GM13976 (cell line): ENCODE measurements around the gene GRIA1.

Experiments
- DNase-seq: peaks from one replicate; pipeline ENCODE4 v3.0.0; 2012; ENCODE audit warnings: low spot score
- in situ Hi-C: fragments of 300-500 bp; cut with MboI; formaldehyde crosslinking; loops from one replicate; pipeline ENCODE4 v1.12.0; 2022; ENCODE audit warnings: low sequenced_read_pairs, mixed read lengths, inconsistent platforms; ENCODE audit not compliant: unreplicated experiment
- TF ChIP-seq, protein P1 (sequence below): IDR thresholded peaks from 2 replicates; pipeline ENCODE4 v1.5.1; 2012; ENCODE audit warnings: borderline replicate concordance, mild to moderate bottlenecking; ENCODE audit not compliant: insufficient read depth; ENCODE audit errors: extremely low read depth, missing control alignments, control extremely low read depth

The GRIA1 gene

DNA sequence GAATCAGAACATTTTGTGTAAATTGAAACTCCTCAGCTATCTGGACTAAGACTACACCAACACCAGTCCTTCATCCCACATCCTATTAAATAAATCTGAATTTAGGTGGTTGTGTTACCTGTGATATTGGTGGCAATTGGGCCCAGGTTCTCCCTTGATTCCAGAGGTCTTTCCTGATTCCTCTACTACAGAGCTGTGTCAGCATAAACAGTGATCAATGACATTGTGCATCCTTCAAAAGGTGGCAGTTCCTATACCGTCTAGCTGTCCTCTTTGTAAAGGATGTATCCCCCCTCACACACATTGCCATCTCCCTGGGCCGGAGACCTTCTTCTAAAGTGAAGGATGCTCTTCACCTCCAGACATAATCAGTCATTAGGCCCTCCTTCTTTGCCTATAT lies 309.0 kb downstream of the GRIA1 start:
- in situ Hi-C loops, result no loop called here
- no peak for DNase-seq
- TF ChIP-seq, protein P1, sequence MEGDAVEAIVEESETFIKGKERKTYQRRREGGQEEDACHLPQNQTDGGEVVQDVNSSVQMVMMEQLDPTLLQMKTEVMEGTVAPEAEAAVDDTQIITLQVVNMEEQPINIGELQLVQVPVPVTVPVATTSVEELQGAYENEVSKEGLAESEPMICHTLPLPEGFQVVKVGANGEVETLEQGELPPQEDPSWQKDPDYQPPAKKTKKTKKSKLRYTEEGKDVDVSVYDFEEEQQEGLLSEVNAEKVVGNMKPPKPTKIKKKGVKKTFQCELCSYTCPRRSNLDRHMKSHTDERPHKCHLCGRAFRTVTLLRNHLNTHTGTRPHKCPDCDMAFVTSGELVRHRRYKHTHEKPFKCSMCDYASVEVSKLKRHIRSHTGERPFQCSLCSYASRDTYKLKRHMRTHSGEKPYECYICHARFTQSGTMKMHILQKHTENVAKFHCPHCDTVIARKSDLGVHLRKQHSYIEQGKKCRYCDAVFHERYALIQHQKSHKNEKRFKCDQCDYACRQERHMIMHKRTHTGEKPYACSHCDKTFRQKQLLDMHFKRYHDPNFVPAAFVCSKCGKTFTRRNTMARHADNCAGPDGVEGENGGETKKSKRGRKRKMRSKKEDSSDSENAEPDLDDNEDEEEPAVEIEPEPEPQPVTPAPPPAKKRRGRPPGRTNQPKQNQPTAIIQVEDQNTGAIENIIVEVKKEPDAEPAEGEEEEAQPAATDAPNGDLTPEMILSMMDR, result no peak

DNA sequence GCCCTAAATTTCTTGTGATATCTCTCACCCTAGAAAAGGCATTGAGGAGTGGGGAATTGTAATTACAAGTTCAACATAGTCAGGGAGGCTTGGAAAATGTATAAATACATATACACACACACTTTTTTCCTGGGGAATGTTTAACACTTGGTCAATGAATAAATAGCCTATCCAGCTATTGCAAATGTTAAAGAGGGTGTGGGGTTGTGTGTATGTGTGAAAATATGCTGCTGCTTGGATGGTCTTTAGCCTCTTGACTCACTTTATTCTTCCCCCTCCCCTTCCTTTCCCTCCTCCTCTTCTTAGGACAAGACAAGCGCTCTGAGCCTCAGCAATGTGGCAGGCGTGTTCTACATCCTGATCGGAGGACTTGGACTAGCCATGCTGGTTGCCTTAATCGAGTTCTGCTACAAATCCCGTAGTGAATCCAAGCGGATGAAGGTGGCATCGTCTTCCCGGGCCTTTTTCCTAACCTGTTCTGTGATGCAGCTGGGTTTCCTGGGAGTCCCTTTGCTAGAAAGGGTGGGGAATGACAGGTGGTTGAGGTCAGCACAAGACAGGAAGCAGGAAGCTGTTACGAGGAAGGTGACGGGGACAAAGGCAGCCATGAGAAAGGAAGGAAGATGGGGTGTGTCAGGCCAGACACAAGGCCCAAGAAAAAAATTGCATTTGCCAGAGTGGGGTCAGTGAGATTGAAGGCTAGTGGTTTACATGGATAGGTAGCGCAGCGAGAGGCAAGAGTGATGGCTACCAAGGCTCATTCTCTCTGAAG lies 311.8 kb downstream of the GRIA1 start:
- in situ Hi-C loops, result no loop called here
- TF ChIP-seq, protein P1, result no peak
- DNase-seq, result no peak

DNA sequence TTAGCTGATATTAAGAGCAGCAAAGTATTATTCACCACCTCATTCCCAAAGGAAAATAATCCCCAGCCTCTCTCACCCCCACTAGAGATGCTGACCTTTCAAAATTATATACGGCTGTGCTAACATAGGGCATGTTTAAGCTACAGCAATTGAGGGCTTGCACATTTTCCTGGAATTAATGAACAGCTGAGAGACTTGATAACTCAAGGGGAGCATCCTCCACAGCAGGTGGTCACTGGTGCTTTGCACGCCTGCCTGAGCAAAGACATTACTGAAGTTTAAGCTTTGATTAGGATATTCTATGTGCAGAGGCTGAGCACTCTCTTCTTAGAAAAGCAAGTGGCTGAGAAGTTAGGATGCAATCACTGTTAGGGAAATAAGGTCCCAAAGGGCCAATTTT lies 317.3 kb downstream of the GRIA1 start:
- no peak for DNase-seq
- TF ChIP-seq, protein P1, result no peak
- in situ Hi-C loops, result no loop called here

DNA sequence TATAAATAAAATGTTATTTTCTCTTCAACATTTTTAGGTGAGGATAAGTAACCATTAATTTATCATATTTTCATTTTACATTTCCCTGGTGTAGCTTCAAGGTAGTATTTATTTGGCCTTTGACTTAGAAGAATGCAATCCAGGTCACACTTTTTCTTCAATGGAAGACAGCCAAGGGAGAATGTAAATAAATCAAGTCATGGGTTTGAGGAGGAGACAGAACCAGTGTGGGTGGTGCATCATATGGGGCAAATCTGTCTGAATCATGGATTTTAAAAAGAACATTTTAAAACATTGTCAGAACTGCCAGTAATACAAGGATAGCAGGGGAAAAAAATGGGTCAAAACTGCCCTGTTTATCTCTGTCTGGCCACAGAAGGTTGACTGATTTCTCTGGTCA lies 318.7 kb downstream of the GRIA1 start:
- no peak for DNase-seq
- in situ Hi-C loops, result no loop called here
- TF ChIP-seq, protein P1, result no peak

DNA sequence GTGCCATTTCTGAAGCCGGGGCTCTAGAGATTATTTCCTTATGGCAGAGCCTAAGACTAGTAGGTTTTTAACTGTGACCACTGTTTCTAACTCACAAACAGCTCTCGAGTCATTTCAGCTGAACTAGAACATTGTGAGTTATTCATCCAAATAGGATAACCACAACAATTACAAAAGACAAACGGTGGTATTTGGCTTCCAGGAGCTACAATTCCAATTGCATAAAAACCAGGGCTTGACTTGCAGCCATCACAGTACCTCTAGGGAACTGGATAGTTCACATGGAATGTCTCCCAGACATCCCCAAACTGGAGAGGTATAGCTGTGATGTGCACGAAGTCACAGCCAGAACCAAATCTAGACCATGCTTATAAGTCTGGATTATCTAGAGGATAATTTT lies 323.4 kb downstream of the GRIA1 start:
- in situ Hi-C loops, result no loop called here

DNA sequence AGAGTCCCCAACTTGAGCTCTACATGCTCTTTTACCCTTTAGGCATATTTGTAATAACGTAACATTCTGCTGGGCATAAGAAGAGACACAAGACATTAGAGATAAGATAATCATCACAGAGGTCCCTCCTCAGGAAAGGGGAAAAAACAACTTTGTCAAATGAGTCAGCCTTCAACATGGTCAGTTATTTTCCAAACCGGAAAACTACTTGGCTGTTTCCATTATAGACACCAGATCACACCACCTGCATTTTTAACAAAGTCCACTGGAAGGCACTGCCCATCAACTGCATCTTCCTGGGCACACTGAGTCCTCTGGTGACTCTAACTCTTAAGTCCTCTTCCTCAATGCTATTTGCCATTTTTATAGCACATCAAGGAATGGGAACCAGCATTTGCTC lies 326.4 kb downstream of the GRIA1 start:
- in situ Hi-C loops, result no loop called here
- TF ChIP-seq, protein P1, result no peak
- no peak for DNase-seq

More for the DNA sequence above, 323.4 kb downstream of the GRIA1 start:
- TF ChIP-seq, protein P1, result no peak
- DNase-seq, result no peak
